Common myeloid progenitor, CD34-positive (primary cell): ENCODE results near the gene XRCC4.
A peak's percentile ranks its signal among the peaks of the same experiment; 100 is the strongest.

Experiments used
- CTCF ChIA-PET: fragments of 350-600 bp; sonication (Branson Sonifier 250); formaldehyde crosslinking; loops from one replicate; lab custom pipeline; 2021; ENCODE audit warnings: antibody characterized with exemption; lab: Charles Lee
- POLR2A ChIA-PET: fragments of 350-600 bp; sonication (Branson Sonifier 250); formaldehyde crosslinking; loops from one replicate; lab custom pipeline; 2021; ENCODE audit warnings: antibody characterized with exemption; lab: Charles Lee
- DNase-seq, 3 donors: peaks; one replicate each; pipeline versions ENCODE4 v3.0.0 to v3.0.0-alpha.2; 2013
- H3K27ac ChIP-seq, 2 experiments: 1 replicate in 1 of 2; 2 replicates in 1 of 2; pipeline ENCODE4 v1.7.0; 2013; ENCODE audit warnings: inconsistent platforms in 2 of 2, low read length in 2 of 2, mild to moderate bottlenecking in 2 of 2, low read depth in 1 of 2, moderate library complexity in 1 of 2; ENCODE audit not compliant: severe bottlenecking in 2 of 2, insufficient read depth in 1 of 2, poor library complexity in 1 of 2
- H3K27me3 ChIP-seq, 5 experiments: replicated peaks in 2 of 5; 1 replicate in 3 of 5; 2 replicates in 2 of 5; pipeline versions ENCODE4 v1.6.1 to v1.7.0; 2013; ENCODE audit warnings: low read length in 4 of 5, mild to moderate bottlenecking in 2 of 5, moderate library complexity in 2 of 5, inconsistent platforms in 1 of 5; ENCODE audit not compliant: insufficient read depth in 5 of 5, control insufficient read depth in 4 of 5
- H3K36me3 ChIP-seq, 4 experiments: 1 replicate in 2 of 4; 2 replicates in 2 of 4; pipeline versions ENCODE4 v1.6.1 to v1.7.0; 2013; ENCODE audit warnings: low read length in 3 of 4, control low read depth in 1 of 4, mild to moderate bottlenecking in 1 of 4; ENCODE audit not compliant: control insufficient read depth in 4 of 4, insufficient read depth in 4 of 4
- H3K4me1 ChIP-seq, 4 experiments: 1 replicate in 3 of 4; 2 replicates in 1 of 4; pipeline versions ENCODE4 v1.6.1 to v1.7.1; 2013; ENCODE audit warnings: low read length in 3 of 4, mild to moderate bottlenecking in 3 of 4, control low read depth in 1 of 4, inconsistent platforms in 1 of 4, moderate library complexity in 1 of 4; ENCODE audit not compliant: control insufficient read depth in 4 of 4, insufficient read depth in 4 of 4; ENCODE audit errors: control extremely low read depth in 1 of 4
- H3K4me3 ChIP-seq, 7 experiments: 1 replicate in 4 of 7; 2 replicates in 3 of 7; pipeline versions ENCODE4 v1.5.1 to v1.7.0; 2013; ENCODE audit warnings: mild to moderate bottlenecking in 7 of 7, low read length in 6 of 7, moderate library complexity in 6 of 7, inconsistent platforms in 2 of 7, low read depth in 2 of 7, control low read depth in 1 of 7; ENCODE audit not compliant: insufficient read depth in 4 of 7, control insufficient read depth in 1 of 7; ENCODE audit errors: extremely low read depth in 1 of 7
- H3K9me3 ChIP-seq, 5 experiments: 1 replicate in 4 of 5; 2 replicates in 1 of 5; pipeline versions ENCODE4 v1.6.1 to v1.7.1; 2013; ENCODE audit warnings: low read length in 4 of 5, mild to moderate bottlenecking in 2 of 5, inconsistent platforms in 1 of 5, low read depth in 1 of 5, moderate library complexity in 1 of 5; ENCODE audit not compliant: control insufficient read depth in 4 of 5, insufficient read depth in 2 of 5; ENCODE audit errors: control extremely low read depth in 1 of 5
- WGBS: methylation state at CpG from one replicate; pipeline ENCODE4 v1.1.5; 2013; ENCODE audit not compliant: insufficient coverage; 5-methylcytosine and 5-hydroxymethylcytosine counted together

The XRCC4 gene

DNA sequence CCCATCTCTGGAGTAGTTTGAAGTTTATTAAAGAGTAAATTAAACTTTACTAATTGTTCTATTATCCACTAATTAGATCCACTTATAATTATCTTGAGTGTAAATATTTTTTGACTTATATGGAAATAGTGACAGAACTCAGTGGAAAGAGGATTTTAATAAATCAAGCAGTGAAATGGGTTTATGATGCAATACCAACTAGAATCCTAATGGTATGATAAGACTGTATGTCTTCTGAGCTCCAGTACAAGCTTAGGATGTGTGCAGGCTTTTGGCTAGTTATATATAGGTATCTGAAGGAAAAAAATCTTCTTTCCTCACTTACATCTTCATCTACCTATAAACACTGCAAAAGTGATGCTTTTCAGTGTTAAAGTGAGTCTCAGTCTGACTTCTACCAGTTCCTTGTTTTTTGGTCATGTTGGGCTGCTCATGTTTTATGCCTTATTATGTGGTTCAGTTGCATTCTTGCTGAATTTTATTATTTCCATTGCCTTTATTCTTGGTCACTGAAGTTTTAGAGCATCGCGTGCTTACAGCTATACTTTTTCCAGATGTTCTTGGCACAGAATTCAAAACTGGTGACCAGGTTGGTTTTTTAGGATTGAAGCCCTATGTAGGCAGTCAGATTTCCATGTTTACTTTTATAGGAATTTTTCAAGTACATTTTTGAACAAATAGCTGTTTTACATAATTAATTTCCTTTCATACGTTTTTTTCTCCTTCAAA is 30.5 kb downstream of the XRCC4 start:
- no peak overlapping the region for H3K4me3 ChIP-seq
- no peaks in the 10 kb centered on the region for H3K4me1 ChIP-seq
- H3K36me3 ChIP-seq = peaks cover 0 to 8% (median 5%) of the 10 kb centered on the region in 4 experiments
- ChIA-PET CTCF (no interaction called here), POLR2A (no interaction called here)
- no peak for DNase-seq
- H3K27me3 ChIP-seq = no peaks in the 10 kb centered on the region
- WGBS = 93% methylated on average over 2 of the region's 3 CpGs
- H3K27ac ChIP-seq = no peak overlapping the region
- H3K9me3 ChIP-seq = peaks cover 0 to 4% (median under 1%) of the 10 kb centered on the region in 5 experiments

GRCh38 chr5:83109380-83109779 is 32.0 kb downstream of the XRCC4 start:
- Histone ChIP-seq H3K36me3 (peaks cover 0 to 15% (median 9%) of the 10 kb centered on the region in 4 experiments), H3K4me3 (no peak overlapping the region), H3K27me3 (no peaks in the 10 kb centered on the region), H3K4me1 (no peaks in the 10 kb centered on the region), H3K9me3 (peaks cover 0 to 13% (median 11%) of the 10 kb centered on the region in 5 experiments), H3K27ac (no peak overlapping the region)
- CTCF ChIA-PET = no interaction called here
- DNase-seq = no peak
- no CpG with 5 or more reads among the region's 1 CpG for WGBS
- POLR2A ChIA-PET = no interaction called here

GRCh38 chr5:83115816-83116215 is 38.5 kb downstream of the XRCC4 start:
- no peak overlapping the region for H3K4me3 ChIP-seq

GRCh38 chr5:83118471-83118870 is 41.1 kb downstream of the XRCC4 start:
- no peaks in the 10 kb centered on the region for H3K4me1 ChIP-seq
- WGBS = 100% methylated on average over 1 of the region's 1 CpG
- POLR2A ChIA-PET = no interaction called here
- H3K27ac ChIP-seq = no peak overlapping the region
- peaks cover 0 to 10% (median 4%) of the 10 kb centered on the region in 5 experiments for H3K9me3 ChIP-seq
- H3K4me3 ChIP-seq = no peak overlapping the region
- no peaks in the 10 kb centered on the region for H3K27me3 ChIP-seq
- peak in 2 of 3 donors; percentile 35 to 47 for DNase-seq
- peaks cover 0 to 12% (median 6%) of the 10 kb centered on the region in 4 experiments for H3K36me3 ChIP-seq
- CTCF ChIA-PET = no interaction called here

More at GRCh38 chr5:83115816-83116215, 38.5 kb downstream of the XRCC4 start:
- Histone ChIP-seq H3K36me3 (peaks cover 0 to 23% (median 9%) of the 10 kb centered on the region in 4 experiments), H3K27ac (no peak overlapping the region), H3K27me3 (no peaks in the 10 kb centered on the region), H3K4me1 (no peaks in the 10 kb centered on the region), H3K9me3 (peaks cover 2 to 19% (median 11%) of the 10 kb centered on the region in 5 experiments)
- POLR2A ChIA-PET = no interaction called here
- 100% methylated on average over 1 of the region's 1 CpG for WGBS
- DNase-seq = no peak
- CTCF ChIA-PET = no interaction called here

GRCh38 chr5:83118976-83119375 is 41.6 kb downstream of the XRCC4 start:
- ChIA-PET CTCF (no interaction called here), POLR2A (no interaction called here)
- Histone ChIP-seq H3K9me3 (peaks cover 0 to 7% (median 1%) of the 10 kb centered on the region in 5 experiments), H3K27ac (no peak overlapping the region), H3K4me1 (no peaks in the 10 kb centered on the region), H3K27me3 (no peaks in the 10 kb centered on the region), H3K4me3 (no peak overlapping the region), H3K36me3 (peaks cover 0 to 9% (median 4%) of the 10 kb centered on the region in 4 experiments)
- no CpG with 5 or more reads among the region's 1 CpG for WGBS
- no peak for DNase-seq

GRCh38 chr5:83124593-83124992 is 47.2 kb downstream of the XRCC4 start:
- H3K27ac ChIP-seq = no peak overlapping the region
- DNase-seq = no peak
- WGBS = 100% methylated on average over 1 of the region's 1 CpG
- ChIA-PET CTCF (no interaction called here), POLR2A (no interaction called here)
- H3K4me1 ChIP-seq = no peaks in the 10 kb centered on the region
- H3K4me3 ChIP-seq = no peak overlapping the region
- no peaks in the 10 kb centered on the region for H3K27me3 ChIP-seq
- peaks cover 0 to 5% (median 2%) of the 10 kb centered on the region in 4 experiments for H3K36me3 ChIP-seq
- peaks cover 0 to 12% (median 5%) of the 10 kb centered on the region in 5 experiments for H3K9me3 ChIP-seq

DNA sequence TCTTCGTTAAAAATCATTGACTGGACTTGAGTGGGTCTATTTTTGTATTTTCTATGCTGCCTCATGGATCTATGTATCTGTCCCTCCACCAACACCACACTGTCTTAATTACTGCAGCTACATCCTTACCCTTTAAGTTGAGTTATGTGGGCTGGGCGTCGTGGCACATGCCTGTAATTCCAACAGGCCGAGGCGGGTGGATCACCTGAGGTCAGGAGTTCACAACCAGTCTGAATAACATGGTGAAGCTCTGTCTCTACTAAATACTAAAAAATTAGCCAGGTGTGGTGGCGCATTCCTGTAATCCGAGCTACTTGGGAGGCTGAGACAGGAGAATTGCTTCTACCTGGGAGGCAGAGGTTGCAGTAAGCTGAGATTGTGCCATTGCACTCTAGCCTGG is 48.2 kb downstream of the XRCC4 start:
- no peaks in the 10 kb centered on the region for H3K27me3 ChIP-seq
- CTCF ChIA-PET = no interaction called here
- no peak overlapping the region for H3K27ac ChIP-seq
- H3K36me3 ChIP-seq = peaks cover 0 to 4% (median 2%) of the 10 kb centered on the region in 4 experiments
- WGBS = 80% methylated on average over 3 of the region's 7 CpGs
- POLR2A ChIA-PET = no interaction called here
- no peak overlapping the region for H3K4me3 ChIP-seq
- DNase-seq = no peak
- no peaks in the 10 kb centered on the region for H3K4me1 ChIP-seq
- H3K9me3 ChIP-seq = peaks cover 0 to 12% (median 5%) of the 10 kb centered on the region in 5 experiments
